Measurements from ENCODE around the gene DCUN1D4. TPM values are rescaled to one million over a fixed set of nuclear protein-coding genes. Genes with fewer than 3 reads are reported as not detected.
A peak's percentile ranks its signal among the peaks of the same experiment; 100 is the strongest.
"Not testable (repeated sequence)": the region's sequence is repeated elsewhere in the genome, so short reads cannot be mapped to it uniquely, and the experiment has no call there.

The DCUN1D4 gene
- total RNA-seq, 1 experiment from 2014 or later: 34.3 TPM

GRCh38 chr4:51932684-51933083 lies 89.7 kb downstream of the DCUN1D4 start (continued):
- TF ChIP-seq ZNF512 (CRISPR knock-in tag; IDR thresholded peaks at IDR 0.05; ENCODE audit: borderline replicate concordance) (no peak), KAT7 (CRISPR knock-in tag; IDR thresholded peaks at IDR 0.05; ENCODE audit: borderline replicate concordance) (no peak), TEAD1 (CRISPR knock-in tag; IDR thresholded peaks at IDR 0.05) (no peak), AFF4 (CRISPR knock-in tag; IDR thresholded peaks at IDR 0.05; ENCODE audit: borderline replicate concordance) (no peak), JAZF1 (CRISPR knock-in tag; IDR thresholded peaks at IDR 0.05) (no peak), JUN (CRISPR knock-in tag; IDR thresholded peaks at IDR 0.05) (no peak), MAX (CRISPR knock-in tag; IDR thresholded peaks at IDR 0.05) (no peak), SMAD4 (CRISPR knock-in tag; IDR thresholded peaks at IDR 0.05) (no peak), TCF7 (CRISPR knock-in tag; IDR thresholded peaks at IDR 0.05; ENCODE audit: low read depth) (no peak), EMX1 (CRISPR knock-in tag; IDR thresholded peaks at IDR 0.05) (no peak)

- POLR2A ChIA-PET, ATAC-seq: not testable (repeated sequence)
Observed at GRCh38 chr4:51940460-51940859, 97.5 kb downstream of the DCUN1D4 start.

GRCh38 chr4:51942108-51942832 lies 99.3 kb downstream of the DCUN1D4 start:
- H3K9me3 Mint-ChIP-seq: peaks cover 49% of the 10 kb centered on the region
- H3K4me1 Mint-ChIP-seq: peaks cover 8% of the 10 kb centered on the region
- H3K27ac Mint-ChIP-seq: no peak overlapping the region
- no peak overlapping the region for H3K4me3 Mint-ChIP-seq
- DNase-seq (ENCODE audit: low spot score): no peak
- H3K36me3 Mint-ChIP-seq: peaks cover 8% of the 10 kb centered on the region
- POLR2A ChIA-PET: no interaction called here
- ATAC-seq: no peak
- CTCF ChIA-PET: no interaction called here
- H3K27me3 Mint-ChIP-seq (ENCODE audit: low read depth): peaks cover 4% of the 10 kb centered on the region
- TF ChIP-seq ATF2 (CRISPR knock-in tag; IDR thresholded peaks at IDR 0.05; ENCODE audit: borderline replicate concordance, low read depth) (no peak), GABPB1 (CRISPR knock-in tag; IDR thresholded peaks at IDR 0.05) (no peak), ZMAT4 (CRISPR knock-in tag; IDR thresholded peaks at IDR 0.05) (no peak), CTCF (IDR thresholded peaks at IDR 0.05) (no peak), PREB (CRISPR knock-in tag; IDR thresholded peaks at IDR 0.05; ENCODE audit: borderline replicate concordance) (no peak), JAZF1 (CRISPR knock-in tag; IDR thresholded peaks at IDR 0.05) (no peak), TCF7 (CRISPR knock-in tag; IDR thresholded peaks at IDR 0.05; ENCODE audit: low read depth) (no peak), ZBTB43 (CRISPR knock-in tag; IDR thresholded peaks at IDR 0.05) (no peak), MXD4 (CRISPR knock-in tag; IDR thresholded peaks at IDR 0.05; ENCODE audit: borderline replicate concordance) (no peak)

More at GRCh38 chr4:51940460-51940859, 97.5 kb downstream of the DCUN1D4 start:
- H3K4me1 Mint-ChIP-seq; H3K36me3 Mint-ChIP-seq; CTCF ChIA-PET; H3K27ac Mint-ChIP-seq; H3K27me3 Mint-ChIP-seq (ENCODE audit: low read depth): not testable (repeated sequence)
- DNase-seq (ENCODE audit: low spot score): peak; percentile 26
- Mint-ChIP-seq H3K4me3 (peak overlapping the region; percentile 34), H3K9me3 (peaks cover 38% of the 10 kb centered on the region)

All from WTC11 (cell line).